Right lobe of liver (tissue), 6 donors: ENCODE data around the gene CLIP2. TPM values are rescaled to one million over a fixed set of nuclear protein-coding genes. Genes with fewer than 3 reads are reported as not detected.
"Not testable (repeated sequence)": the region's sequence is repeated elsewhere in the genome, so short reads cannot be mapped to it uniquely, and the experiment has no call there.

Source experiments
- ATAC-seq, 4 donors: fragments of 200-7000 bp; cut with Tn5 transposase; one replicate each; pipeline ENCODE4 v1.9.1; 2020; ENCODE audit warnings: mild to moderate bottlenecking in 4 of 4, moderate library complexity in 4 of 4
- DNase-seq, 3 donors: peaks; one replicate each; pipeline ENCODE4 v3.0.0-alpha.2; 2020
- H3K27ac ChIP-seq, 3 donors: fragments of 200-600 bp; one replicate each; pipeline ENCODE4 v1.8.0; 2022
- H3K27me3 ChIP-seq, 2 donors: fragments of 200-600 bp; one replicate each; pipeline ENCODE4 v1.8.0; 2022
- H3K36me3 ChIP-seq, 4 donors: fragments of 200-600 bp; sonication (generic) in 1 of 4; one replicate each; pipeline versions ENCODE4 v1.5.1 to v1.8.0; 2017 to 2022; ENCODE audit warnings: control low read depth in 1 of 4
- H3K4me1 ChIP-seq, 4 donors: fragments of 200-600 bp; sonication (generic) in 1 of 4; one replicate each; pipeline versions ENCODE4 v1.5.1 to v1.8.0; 2017 to 2022; ENCODE audit warnings: control low read depth in 1 of 4
- H3K4me3 ChIP-seq, 3 donors: fragments of 200-600 bp; one replicate each; pipeline ENCODE4 v1.8.0; 2022
- H3K9me3 ChIP-seq, 4 donors: fragments of 200-600 bp; sonication (generic) in 1 of 4; one replicate each; pipeline versions ENCODE4 v1.5.1 to v1.8.0; 2017 to 2022; ENCODE audit warnings: control low read depth in 1 of 4
- POLR2A ChIP-seq: fragments of 450-650 bp; IDR thresholded peaks from one replicate; pipeline ENCODE4 v1.6.1; 2017; ENCODE audit warnings: antibody characterized with exemption, mild to moderate bottlenecking
- WGBS: methylation state at CpG from one replicate; pipeline ENCODE4 v1.1.6; 2018; ENCODE audit warnings: low coverage, low lambda C conversion rate; ENCODE audit not compliant: insufficient coverage; ENCODE audit errors: missing lambda C conversion rate; 5-methylcytosine and 5-hydroxymethylcytosine counted together
- intact Hi-C, 2 donors: fragments of 100-400 bp; cut with DNase I; formaldehyde crosslinking; loops; one replicate each; pipeline versions ENCODE4 v1.11.2 to v1.14.1; 2022
- total RNA-seq, 6 experiments: library from RNA; depleted of rRNA in 2 of 6; stranded (reverse); fragments of >200 nt in 2 of 6; fragmentation: NEBNext Ultra II Directional in 3 of 6; extraction: Animal tissue kit (Norgen Biotek cat#: 25700) in 3 of 6; gene quantifications; one replicate each; pipeline versions ENCODE4 v1.1.0 to v1.2.4, GENCODE V29; 2016 to 2023
- TF ChIP-seq, protein P1 (sequence below), 4 donors: fragments of 200-600 bp in 3 of 4; fragments of 450-650 bp in 1 of 4; IDR thresholded peaks; one replicate each; pipeline versions ENCODE4 v1.5.1 to v1.8.0; 2016 to 2022; ENCODE audit warnings: antibody characterized with exemption in 4 of 4, mild to moderate bottlenecking in 2 of 4
- donor health status: DM: no; HTN: yes; CAD: no.
- donor health status: DM: no; HTN: no; CAD: no.
- donor health status: DM: no; HTN: no; CAD: no.
- donor health status: DM: no; HTN: yes; CAD: no.
- donor health status: DM: no; HTN: yes; CAD: no.

CLIP2 gene
- total RNA-seq, 6 experiments from 2014 or later, result 2.8 to 6.8 (median 4.2) TPM

- Histone ChIP-seq H3K27ac (peak within 1 kb of the TSS; percentile 73 to 87 (median 74)), H3K9me3 (no peaks in the 10 kb centered on the region), H3K27me3 (no peaks in the 10 kb centered on the region), H3K36me3 (peaks cover 0 to 7% (median 0%) of the 10 kb centered on the region in 4 donors), H3K4me1 (peaks cover 0 to 27% (median 7%) of the 10 kb centered on the region in 4 donors), H3K4me3 (peak within 1 kb of the TSS; percentile 65 to 78 (median 65))
- WGBS, result 1% methylated on average over 17 of the region's 75 CpGs
- ATAC-seq (peak; percentile 98 to 99 (median 98)), DNase-seq (peak; percentile 98 to 99 (median 98))
- intact Hi-C loops, result no loop called here
- TF ChIP-seq POLR2A, result peak; percentile 79
- TF ChIP-seq, protein P1, sequence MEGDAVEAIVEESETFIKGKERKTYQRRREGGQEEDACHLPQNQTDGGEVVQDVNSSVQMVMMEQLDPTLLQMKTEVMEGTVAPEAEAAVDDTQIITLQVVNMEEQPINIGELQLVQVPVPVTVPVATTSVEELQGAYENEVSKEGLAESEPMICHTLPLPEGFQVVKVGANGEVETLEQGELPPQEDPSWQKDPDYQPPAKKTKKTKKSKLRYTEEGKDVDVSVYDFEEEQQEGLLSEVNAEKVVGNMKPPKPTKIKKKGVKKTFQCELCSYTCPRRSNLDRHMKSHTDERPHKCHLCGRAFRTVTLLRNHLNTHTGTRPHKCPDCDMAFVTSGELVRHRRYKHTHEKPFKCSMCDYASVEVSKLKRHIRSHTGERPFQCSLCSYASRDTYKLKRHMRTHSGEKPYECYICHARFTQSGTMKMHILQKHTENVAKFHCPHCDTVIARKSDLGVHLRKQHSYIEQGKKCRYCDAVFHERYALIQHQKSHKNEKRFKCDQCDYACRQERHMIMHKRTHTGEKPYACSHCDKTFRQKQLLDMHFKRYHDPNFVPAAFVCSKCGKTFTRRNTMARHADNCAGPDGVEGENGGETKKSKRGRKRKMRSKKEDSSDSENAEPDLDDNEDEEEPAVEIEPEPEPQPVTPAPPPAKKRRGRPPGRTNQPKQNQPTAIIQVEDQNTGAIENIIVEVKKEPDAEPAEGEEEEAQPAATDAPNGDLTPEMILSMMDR (IDR thresholded peaks at IDR 0.05), result peak in 3 of 4 donors; percentile 19 to 59 (median 28)
Measured at GRCh38 chr7:74254129-74254857, 34.9 kb upstream of the CLIP2 start, which contains the start of gene RFC2. TSS of gene RFC2 (minus strand) at chr7:74254399. CDS start at chr7:74254383, 16 bp downstream.

DNA sequence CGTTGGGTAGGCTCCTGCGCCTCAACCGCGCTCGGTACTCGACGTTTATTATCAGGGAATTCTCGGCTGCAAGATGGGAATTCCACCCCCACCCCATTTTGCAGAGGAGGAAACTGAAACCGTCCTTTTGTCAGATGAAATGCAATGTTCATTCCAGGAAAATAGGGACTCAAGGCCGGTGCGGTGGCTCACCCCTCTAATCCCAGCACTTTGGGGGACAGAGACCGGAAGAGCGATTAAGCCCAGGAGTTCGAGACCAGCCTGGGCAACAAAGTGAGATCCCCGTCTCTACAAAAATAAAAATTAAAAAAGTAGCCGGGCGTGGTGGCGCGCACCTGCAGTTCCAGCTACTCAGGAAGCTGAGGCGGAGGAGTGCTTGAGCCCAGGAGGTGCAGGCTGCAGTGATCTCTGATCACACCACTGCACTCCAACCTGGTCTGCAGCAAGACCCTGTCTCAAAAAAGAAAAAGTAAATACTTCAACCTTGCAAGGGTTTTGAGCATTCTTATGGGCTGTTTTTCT, 34.3 kb upstream of the CLIP2 start:
- Histone ChIP-seq H3K27ac (peak overlapping the region; percentile 73 to 87 (median 74)), H3K9me3 (no peaks in the 10 kb centered on the region), H3K4me3 (peak overlapping the region; percentile 65 to 78 (median 65)), H3K36me3 (peaks cover 0 to 7% (median 0%) of the 10 kb centered on the region in 4 donors), H3K4me1 (peaks cover 0 to 22% (median 4%) of the 10 kb centered on the region in 4 donors), H3K27me3 (no peaks in the 10 kb centered on the region)
- WGBS, result 16% methylated on average over 20 of the region's 20 CpGs
- no peak for DNase-seq
- TF ChIP-seq POLR2A, result no peak
- TF ChIP-seq, protein P1 (IDR thresholded peaks at IDR 0.05), result no peak
- intact Hi-C loops, result no loop called here
- no peak for ATAC-seq

- ATAC-seq, H3K36me3 ChIP-seq, H3K27me3 ChIP-seq, DNase-seq, intact Hi-C loops, H3K9me3 ChIP-seq: not testable (repeated sequence)
- Histone ChIP-seq H3K27ac (peak overlapping the region; percentile 73 to 87 (median 74)), H3K4me1 (peaks cover 0 to 22% (median 4%) of the 10 kb centered on the region in 4 donors), H3K4me3 (peak overlapping the region in 2 of 3 donors; percentile 65)
- 72% methylated on average over 6 of the region's 6 CpGs for WGBS
Measured at GRCh38 chr7:74255461-74255860, 33.7 kb upstream of the CLIP2 start.

DNA sequence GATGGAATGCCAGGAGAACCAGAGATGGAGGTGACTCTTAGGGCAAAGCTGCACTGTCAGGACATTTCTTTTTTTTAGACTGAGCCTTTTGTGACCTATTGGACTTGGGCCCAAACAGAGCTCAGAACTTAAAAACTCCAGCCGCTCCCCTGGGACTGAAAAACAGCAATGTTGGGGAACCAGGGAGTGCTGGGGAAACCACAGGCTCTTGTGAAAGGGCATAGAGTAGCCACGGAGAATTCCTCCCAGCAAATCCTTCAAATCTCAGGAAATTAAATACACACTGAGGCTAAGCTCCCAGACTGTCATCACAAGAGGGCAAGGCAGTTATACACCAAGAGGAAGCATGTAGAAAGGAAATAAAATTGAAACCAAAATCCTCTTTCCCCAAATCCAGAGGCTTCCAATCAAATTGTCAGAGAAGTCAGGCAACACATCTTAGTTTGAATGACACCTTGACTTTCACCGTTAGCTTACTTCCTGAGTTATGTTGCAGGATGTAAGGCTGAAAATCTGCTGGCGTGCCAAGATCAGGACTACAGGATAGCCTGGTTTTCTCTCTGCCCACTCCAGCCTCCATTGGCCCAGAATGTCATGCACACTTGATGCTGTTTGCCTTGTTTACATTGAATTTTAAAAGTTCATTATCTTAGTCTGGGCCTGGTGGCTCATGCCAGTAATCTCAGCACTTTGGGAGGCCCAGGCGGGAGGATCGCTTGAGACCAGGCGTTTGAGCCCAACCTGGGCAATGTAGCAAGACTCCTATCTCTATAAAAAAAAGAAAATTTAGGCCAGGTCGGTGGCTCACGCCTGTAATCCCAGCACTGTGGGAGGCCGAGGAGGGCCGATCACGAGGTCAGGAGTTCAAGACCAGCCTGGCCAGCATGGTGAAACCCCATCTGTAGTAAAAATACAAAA, 32.5 kb upstream of the CLIP2 start:
- Histone ChIP-seq H3K27ac (peak overlapping the region in 2 of 3 donors; percentile 7 to 19), H3K27me3 (no peaks in the 10 kb centered on the region), H3K4me1 (peaks cover 0 to 22% (median 4%) of the 10 kb centered on the region in 4 donors), H3K36me3 (no peaks in the 10 kb centered on the region), H3K4me3 (no peak overlapping the region), H3K9me3 (no peaks in the 10 kb centered on the region)
- TF ChIP-seq, protein P1 (IDR thresholded peaks at IDR 0.05), result no peak
- no peak for TF ChIP-seq POLR2A
- ATAC-seq (no peak), DNase-seq (no peak)
- intact Hi-C loops, result no loop called here
- WGBS, result 74% methylated on average over 12 of the region's 12 CpGs
